Measurements from ENCODE around the gene ARCN1. TPM values are rescaled to one million over a fixed set of nuclear protein-coding genes. Genes with fewer than 3 reads are reported as not detected.

The ARCN1 gene
- total and polyA plus RNA-seq, 8 donors = 22.0 to 115 (median 60.1) TPM

DNA sequence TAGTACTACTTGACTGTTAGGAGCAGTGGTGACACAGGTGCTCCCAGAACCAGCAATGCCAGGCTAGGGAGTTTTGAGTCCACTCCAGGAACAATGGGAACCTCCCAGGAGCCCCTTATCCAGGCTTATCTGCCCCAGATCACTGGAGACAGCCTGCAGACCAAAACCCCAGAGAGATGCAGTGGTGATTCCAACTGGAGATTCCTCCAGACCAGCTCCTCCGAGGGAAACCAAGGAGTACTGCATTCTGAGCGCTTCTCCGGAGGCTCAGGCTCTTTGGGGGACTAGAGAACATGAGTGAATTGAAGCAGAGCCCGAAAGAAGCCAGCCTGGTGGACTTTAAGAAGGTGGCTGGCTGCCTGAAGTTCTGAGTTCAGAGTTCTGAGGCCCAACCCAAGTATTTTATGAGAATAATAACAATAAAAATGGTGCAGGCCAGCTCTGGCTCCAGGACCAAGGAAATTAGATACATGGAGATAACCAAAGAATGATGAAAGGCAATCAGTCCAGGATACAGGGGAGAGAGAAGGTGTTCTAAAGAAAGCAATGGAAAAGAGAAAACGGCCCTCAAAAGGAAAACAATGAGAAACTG is 42.5 kb upstream of the ARCN1 start:
- TF ChIP-seq, protein P1, sequence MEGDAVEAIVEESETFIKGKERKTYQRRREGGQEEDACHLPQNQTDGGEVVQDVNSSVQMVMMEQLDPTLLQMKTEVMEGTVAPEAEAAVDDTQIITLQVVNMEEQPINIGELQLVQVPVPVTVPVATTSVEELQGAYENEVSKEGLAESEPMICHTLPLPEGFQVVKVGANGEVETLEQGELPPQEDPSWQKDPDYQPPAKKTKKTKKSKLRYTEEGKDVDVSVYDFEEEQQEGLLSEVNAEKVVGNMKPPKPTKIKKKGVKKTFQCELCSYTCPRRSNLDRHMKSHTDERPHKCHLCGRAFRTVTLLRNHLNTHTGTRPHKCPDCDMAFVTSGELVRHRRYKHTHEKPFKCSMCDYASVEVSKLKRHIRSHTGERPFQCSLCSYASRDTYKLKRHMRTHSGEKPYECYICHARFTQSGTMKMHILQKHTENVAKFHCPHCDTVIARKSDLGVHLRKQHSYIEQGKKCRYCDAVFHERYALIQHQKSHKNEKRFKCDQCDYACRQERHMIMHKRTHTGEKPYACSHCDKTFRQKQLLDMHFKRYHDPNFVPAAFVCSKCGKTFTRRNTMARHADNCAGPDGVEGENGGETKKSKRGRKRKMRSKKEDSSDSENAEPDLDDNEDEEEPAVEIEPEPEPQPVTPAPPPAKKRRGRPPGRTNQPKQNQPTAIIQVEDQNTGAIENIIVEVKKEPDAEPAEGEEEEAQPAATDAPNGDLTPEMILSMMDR (IDR thresholded peaks at IDR 0.05) = no peak
- TF ChIP-seq POLR2AphosphoS5 (IDR thresholded peaks at IDR 0.05) (no peak), EP300 (IDR thresholded peaks at IDR 0.05) (no peak), POLR2A (IDR thresholded peaks at IDR 0.05) (no peak)
- H3K4me3 ChIP-seq = peak overlapping the region in 3 of 4 donors; percentile 87 to 95 (median 92)
- H3K4me1 ChIP-seq = peaks cover 5 to 44% (median 40%) of the 10 kb centered on the region in 4 donors
- intact Hi-C loops (cut with DNase I; ENCODE audit: low total_unique reads) = no loop called here
- H3K27me3 ChIP-seq = no peaks in the 10 kb centered on the region
- H3K36me3 ChIP-seq = peaks cover 0 to 25% (median 17%) of the 10 kb centered on the region in 4 donors
- no peaks in the 10 kb centered on the region for H3K9me3 ChIP-seq
- WGBS, 5 donors = 60 to 80% (median 66%) methylated on average over 5 of the region's 5 CpGs
- H3K27ac ChIP-seq = peak overlapping the region in 1 of 5 donors; percentile 77
- DNase-seq = no peak

DNA sequence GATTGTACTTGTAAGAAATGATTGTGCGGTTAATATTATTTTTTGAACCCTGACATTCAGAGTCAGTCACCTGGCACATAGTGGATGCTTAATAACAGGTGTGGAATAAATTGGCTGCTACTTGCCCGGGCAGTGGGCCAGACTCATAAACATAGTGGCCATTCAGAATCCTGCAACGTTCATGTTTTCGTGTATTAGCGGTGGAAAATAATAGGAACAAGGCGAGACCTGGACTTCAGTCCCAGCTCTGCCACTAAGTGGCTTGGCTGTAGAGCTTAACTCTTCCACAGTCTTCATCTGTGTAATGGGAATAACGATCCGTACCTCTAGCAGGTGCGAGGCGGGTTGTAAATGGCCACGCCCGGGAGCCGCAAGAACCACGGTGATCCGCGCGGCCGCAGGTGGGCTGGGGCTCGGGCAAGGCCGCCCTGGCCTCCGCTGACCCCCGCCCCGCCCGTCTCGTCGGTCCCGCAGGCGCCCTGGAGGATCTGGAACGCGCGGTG is 42.0 kb upstream of the ARCN1 start:
- intact Hi-C loops (cut with DNase I; ENCODE audit: low total_unique reads) = no loop called here
- no peaks in the 10 kb centered on the region for H3K9me3 ChIP-seq
- TF ChIP-seq POLR2AphosphoS5 (IDR thresholded peaks at IDR 0.05) (no peak), EP300 (IDR thresholded peaks at IDR 0.05) (no peak), POLR2A (IDR thresholded peaks at IDR 0.05) (no peak)
- TF ChIP-seq, protein P1 (IDR thresholded peaks at IDR 0.05) = no peak
- H3K36me3 ChIP-seq = peaks cover 0 to 25% (median 17%) of the 10 kb centered on the region in 4 donors
- H3K4me3 ChIP-seq = peak overlapping the region; percentile 80 to 95 (median 90)
- DNase-seq = peak in 1 of 2 donors; percentile 37
- no peaks in the 10 kb centered on the region for H3K27me3 ChIP-seq
- peak overlapping the region; percentile 70 to 87 (median 77) for H3K27ac ChIP-seq
- H3K4me1 ChIP-seq = peaks cover 5 to 44% (median 40%) of the 10 kb centered on the region in 4 donors
- 3 to 21% (median 4%) methylated on average over 6 to 31 of the region's 31 CpGs for WGBS, 5 donors

DNA sequence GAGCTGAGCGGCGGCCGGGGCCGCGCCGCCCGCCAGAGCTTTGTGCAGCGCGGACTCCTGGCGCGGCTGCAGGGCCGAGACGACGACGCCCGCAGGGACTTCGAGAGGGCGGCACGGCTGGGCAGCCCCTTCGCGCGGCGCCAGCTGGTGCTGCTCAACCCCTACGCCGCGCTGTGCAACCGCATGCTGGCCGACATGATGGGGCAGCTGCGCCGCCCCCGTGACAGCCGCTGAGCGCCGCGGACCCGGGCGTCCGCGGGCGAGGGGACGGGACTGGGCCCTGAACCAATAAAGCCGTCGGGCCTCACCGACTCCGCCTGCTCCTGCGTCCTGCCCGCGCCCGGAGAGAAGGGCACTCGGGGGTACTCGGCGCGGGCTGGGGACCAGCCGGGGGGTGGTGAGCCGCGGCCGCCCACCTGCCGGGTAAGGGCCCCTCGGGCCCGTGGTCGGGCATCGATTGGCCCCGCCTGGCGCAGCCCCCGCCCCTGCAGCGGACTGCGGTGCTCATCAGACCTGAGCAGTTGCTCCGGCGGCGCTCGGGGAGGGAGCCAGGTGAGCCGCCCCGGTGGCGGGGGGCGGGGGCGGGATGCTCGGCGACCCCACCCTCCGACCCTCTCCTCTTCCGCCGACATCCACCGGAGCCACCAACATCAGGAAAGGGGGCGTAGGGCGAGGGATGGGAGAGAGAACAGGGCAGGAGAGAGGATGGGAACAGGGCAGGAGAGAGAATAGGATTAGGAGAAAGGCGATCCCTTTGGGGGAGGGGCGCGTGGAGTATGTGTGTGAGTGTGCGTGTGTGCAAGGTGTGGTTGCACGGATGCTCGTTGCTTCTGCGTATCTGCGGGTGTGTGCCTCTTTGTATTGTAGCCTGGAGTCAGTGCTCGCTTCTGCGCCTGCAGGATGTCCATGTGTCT is 41.3 kb upstream of the ARCN1 start, which contains the start of gene TMEM25:
TSS of gene TMEM25 (plus strand) at position 510 of the 914 bp plus-strand sequence. CDS start 610 bp downstream, outside the sequence.
- TF ChIP-seq POLR2AphosphoS5 (IDR thresholded peaks at IDR 0.05) = peak; percentile 9 to 27 (median 25)
- TF ChIP-seq POLR2A (IDR thresholded peaks at IDR 0.05) = no peak
- TF ChIP-seq EP300 (IDR thresholded peaks at IDR 0.05) = no peak
- peaks cover 0 to 31% (median 20%) of the 10 kb centered on the region in 4 donors for H3K36me3 ChIP-seq
- H3K9me3 ChIP-seq = no peaks in the 10 kb centered on the region
- WGBS, 5 donors = 0 to 2% (median 1%) methylated on average over 39 to 94 of the region's 94 CpGs
- H3K4me1 ChIP-seq = peaks cover 5 to 44% (median 40%) of the 10 kb centered on the region in 4 donors
- peak within 1 kb of the TSS; percentile 70 to 87 (median 77) for H3K27ac ChIP-seq
- H3K4me3 ChIP-seq = peak within 1 kb of the TSS; percentile 80 to 95 (median 90)
- no peaks in the 10 kb centered on the region for H3K27me3 ChIP-seq
- intact Hi-C loops (cut with DNase I; ENCODE audit: low total_unique reads) = no loop called here
- peak; percentile 70 to 87 for DNase-seq

DNA sequence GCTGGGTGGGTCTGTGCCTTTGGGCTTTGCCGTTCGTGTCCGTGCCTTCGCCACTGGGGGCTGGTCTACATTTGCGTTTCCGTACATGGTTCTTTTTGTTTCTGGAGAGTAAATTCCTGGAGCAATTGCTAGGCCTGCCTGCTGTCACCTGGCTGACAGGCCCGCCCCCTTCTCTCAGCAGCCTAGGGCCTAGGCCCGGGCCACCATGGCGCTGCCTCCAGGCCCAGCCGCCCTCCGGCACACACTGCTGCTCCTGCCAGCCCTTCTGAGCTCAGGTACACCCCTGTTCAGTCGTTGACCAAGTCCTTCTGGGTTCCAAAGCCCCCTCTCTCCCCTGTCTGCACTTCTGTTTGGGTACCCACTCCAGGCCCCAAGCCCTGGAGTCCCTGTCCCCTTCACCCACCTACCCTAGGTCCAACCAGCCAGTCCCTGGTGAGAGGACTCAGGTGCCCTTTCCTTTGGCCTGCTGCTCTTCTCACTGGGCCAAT is 40.6 kb upstream of the ARCN1 start:
- H3K4me3 ChIP-seq = peak overlapping the region; percentile 80 to 95 (median 90)
- TF ChIP-seq, protein P1 (IDR thresholded peaks at IDR 0.05) = no peak
- no peak for TF ChIP-seq POLR2AphosphoS5 (IDR thresholded peaks at IDR 0.05)
- peaks cover 5 to 43% (median 39%) of the 10 kb centered on the region in 4 donors for H3K4me1 ChIP-seq
- no peak for DNase-seq
- 11 to 27% (median 19%) methylated on average over 11 to 12 of the region's 12 CpGs for WGBS, 5 donors
- no peaks in the 10 kb centered on the region for H3K9me3 ChIP-seq
- H3K27me3 ChIP-seq = no peaks in the 10 kb centered on the region
- H3K36me3 ChIP-seq = peaks cover 0 to 32% (median 20%) of the 10 kb centered on the region in 4 donors
- intact Hi-C loops (cut with DNase I; ENCODE audit: low total_unique reads) = no loop called here
- H3K27ac ChIP-seq = peak overlapping the region in 4 of 5 donors; percentile 28 to 87 (median 80)
